Measurements from ENCODE around the gene SLC6A9. TPM values are rescaled to one million over a fixed set of nuclear protein-coding genes. Genes with fewer than 3 reads are reported as not detected.
A peak's percentile ranks its signal among the peaks of the same experiment; 100 is the strongest.

SLC6A9 gene
- total and polyA plus RNA-seq, 2 experiments from 2014 or later: 14.4 to 20.0 TPM

DNA sequence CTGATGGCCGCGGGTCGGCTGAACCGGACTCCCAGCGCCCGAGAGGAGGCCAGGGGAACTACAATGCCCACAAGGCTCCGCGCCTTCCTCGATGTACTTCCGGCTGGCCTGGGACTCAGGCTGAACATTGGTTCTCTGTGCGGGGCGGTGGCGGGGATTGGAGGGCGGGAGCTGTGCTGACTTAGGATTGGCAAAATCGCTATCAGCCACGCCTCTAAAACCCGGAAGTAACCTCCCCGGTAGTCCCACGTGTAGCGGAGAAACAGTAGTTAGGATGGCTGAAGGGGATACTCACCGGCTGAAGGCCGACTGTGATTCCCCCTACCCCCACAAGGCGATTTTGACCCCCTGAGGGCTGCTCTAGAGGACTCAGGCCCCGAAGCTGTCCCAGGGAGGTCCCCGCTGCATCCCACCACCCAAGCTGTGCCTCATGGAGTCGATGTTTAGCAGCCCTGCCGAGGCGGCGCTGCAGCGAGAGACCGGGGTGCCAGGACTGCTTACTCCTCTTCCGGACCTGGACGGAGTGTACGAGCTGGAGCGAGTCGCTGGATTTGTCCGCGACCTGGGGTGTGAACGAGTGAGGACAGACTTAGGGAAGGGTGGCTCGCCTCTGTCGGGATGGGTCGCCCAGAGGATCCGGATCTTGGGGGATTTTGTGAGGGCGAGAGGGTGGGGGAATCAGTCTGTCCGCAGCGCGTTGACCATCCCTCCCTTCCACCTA is 61.4 kb downstream of the SLC6A9 start, which contains the start of gene DPH2:
Gene DPH2 (plus strand): TSS at position 265 of the 721 bp plus-strand sequence. CDS start 166 bp downstream, at position 431.
- Mint-ChIP-seq H3K27ac (peak within 1 kb of the TSS; percentile 89), H3K36me3 (ENCODE audit: low read depth) (peaks cover 39% of the 10 kb centered on the region), H3K4me3 (peak within 1 kb of the TSS; percentile 99), H3K9me3 (no peaks in the 10 kb centered on the region), H3K4me1 (peaks cover 18% of the 10 kb centered on the region), H3K27me3 (ENCODE audit: insufficient read depth, low read depth, poor library complexity) (peaks cover 11% of the 10 kb centered on the region)
- DNase-seq (ENCODE audit: low spot score): peak; percentile 99
- Histone ChIP-seq H3K27me3 (ENCODE audit: insufficient read depth) (no peaks in the 10 kb centered on the region), H3K9me2 (ENCODE audit: insufficient read depth) (no peaks in the 10 kb centered on the region), H4K20me1 (replicated peaks; ENCODE audit: insufficient read depth) (peaks cover 3% of the 10 kb centered on the region; the same call in 1 of the 2 replicates), H2AFZ (peak within 1 kb of the TSS; percentile 94), H3F3A (replicated peaks; ENCODE audit: low read depth) (no peaks in the 10 kb centered on the region; the same call in 1 of the 2 replicates), H3K36me3 (ENCODE audit: insufficient read depth) (no peaks in the 10 kb centered on the region), H3K4me1 (ENCODE audit: insufficient read depth) (peaks cover 18% of the 10 kb centered on the region), H3K4me3 (peak within 1 kb of the TSS; percentile 100), H3K79me2 (replicated peaks; ENCODE audit: insufficient read depth) (peaks cover 9% of the 10 kb centered on the region), H3K4me2 (peak within 1 kb of the TSS; percentile 98), H3K27ac (ENCODE audit: low read depth) (0 out of 2 replicates have a peak within 1 kb of the TSS, but pooled peaks have one; percentile 19)
- TF ChIP-seq, protein P1, sequence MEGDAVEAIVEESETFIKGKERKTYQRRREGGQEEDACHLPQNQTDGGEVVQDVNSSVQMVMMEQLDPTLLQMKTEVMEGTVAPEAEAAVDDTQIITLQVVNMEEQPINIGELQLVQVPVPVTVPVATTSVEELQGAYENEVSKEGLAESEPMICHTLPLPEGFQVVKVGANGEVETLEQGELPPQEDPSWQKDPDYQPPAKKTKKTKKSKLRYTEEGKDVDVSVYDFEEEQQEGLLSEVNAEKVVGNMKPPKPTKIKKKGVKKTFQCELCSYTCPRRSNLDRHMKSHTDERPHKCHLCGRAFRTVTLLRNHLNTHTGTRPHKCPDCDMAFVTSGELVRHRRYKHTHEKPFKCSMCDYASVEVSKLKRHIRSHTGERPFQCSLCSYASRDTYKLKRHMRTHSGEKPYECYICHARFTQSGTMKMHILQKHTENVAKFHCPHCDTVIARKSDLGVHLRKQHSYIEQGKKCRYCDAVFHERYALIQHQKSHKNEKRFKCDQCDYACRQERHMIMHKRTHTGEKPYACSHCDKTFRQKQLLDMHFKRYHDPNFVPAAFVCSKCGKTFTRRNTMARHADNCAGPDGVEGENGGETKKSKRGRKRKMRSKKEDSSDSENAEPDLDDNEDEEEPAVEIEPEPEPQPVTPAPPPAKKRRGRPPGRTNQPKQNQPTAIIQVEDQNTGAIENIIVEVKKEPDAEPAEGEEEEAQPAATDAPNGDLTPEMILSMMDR (conservative IDR thresholded peaks at IDR 0.05; ENCODE audit: low read depth in 2 of 2): 0 out of 4 replicates have a peak, but pooled peaks of 1 of the 2 experiments have one; percentile 10
- TF ChIP-seq POLR2AphosphoS5 (IDR thresholded peaks at IDR 0.05; ENCODE audit: low read depth) (peak; percentile 51; the same call in 1 of the 2 replicates), ZNF114 (CRISPR knock-in tag; IDR thresholded peaks at IDR 0.05) (no peak), NANOG (IDR thresholded peaks at IDR 0.05; ENCODE audit: borderline replicate concordance) (no peak), CREB1 (CRISPR knock-in tag; IDR thresholded peaks at IDR 0.05; ENCODE audit: low read depth) (0 out of 2 replicates have a peak, but pooled peaks have one; percentile 7), JUNB (IDR thresholded peaks at IDR 0.05; ENCODE audit: unreplicated experiment) (no peak), EZH2 (IDR thresholded peaks at IDR 0.05; ENCODE audit: low read depth, unreplicated experiment) (no peak)
- TF ChIP-seq, protein P2, sequence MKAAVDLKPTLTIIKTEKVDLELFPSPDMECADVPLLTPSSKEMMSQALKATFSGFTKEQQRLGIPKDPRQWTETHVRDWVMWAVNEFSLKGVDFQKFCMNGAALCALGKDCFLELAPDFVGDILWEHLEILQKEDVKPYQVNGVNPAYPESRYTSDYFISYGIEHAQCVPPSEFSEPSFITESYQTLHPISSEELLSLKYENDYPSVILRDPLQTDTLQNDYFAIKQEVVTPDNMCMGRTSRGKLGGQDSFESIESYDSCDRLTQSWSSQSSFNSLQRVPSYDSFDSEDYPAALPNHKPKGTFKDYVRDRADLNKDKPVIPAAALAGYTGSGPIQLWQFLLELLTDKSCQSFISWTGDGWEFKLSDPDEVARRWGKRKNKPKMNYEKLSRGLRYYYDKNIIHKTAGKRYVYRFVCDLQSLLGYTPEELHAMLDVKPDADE (IDR thresholded peaks at IDR 0.05): peak; percentile 92
- TF ChIP-seq, protein P3, sequence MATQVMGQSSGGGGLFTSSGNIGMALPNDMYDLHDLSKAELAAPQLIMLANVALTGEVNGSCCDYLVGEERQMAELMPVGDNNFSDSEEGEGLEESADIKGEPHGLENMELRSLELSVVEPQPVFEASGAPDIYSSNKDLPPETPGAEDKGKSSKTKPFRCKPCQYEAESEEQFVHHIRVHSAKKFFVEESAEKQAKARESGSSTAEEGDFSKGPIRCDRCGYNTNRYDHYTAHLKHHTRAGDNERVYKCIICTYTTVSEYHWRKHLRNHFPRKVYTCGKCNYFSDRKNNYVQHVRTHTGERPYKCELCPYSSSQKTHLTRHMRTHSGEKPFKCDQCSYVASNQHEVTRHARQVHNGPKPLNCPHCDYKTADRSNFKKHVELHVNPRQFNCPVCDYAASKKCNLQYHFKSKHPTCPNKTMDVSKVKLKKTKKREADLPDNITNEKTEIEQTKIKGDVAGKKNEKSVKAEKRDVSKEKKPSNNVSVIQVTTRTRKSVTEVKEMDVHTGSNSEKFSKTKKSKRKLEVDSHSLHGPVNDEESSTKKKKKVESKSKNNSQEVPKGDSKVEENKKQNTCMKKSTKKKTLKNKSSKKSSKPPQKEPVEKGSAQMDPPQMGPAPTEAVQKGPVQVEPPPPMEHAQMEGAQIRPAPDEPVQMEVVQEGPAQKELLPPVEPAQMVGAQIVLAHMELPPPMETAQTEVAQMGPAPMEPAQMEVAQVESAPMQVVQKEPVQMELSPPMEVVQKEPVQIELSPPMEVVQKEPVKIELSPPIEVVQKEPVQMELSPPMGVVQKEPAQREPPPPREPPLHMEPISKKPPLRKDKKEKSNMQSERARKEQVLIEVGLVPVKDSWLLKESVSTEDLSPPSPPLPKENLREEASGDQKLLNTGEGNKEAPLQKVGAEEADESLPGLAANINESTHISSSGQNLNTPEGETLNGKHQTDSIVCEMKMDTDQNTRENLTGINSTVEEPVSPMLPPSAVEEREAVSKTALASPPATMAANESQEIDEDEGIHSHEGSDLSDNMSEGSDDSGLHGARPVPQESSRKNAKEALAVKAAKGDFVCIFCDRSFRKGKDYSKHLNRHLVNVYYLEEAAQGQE (IDR thresholded peaks at IDR 0.05; ENCODE audit: unreplicated experiment): peak; percentile 32
- ATAC-seq: peak; percentile 92

Measured in GM23338 (cell line).